ENCODE results near the gene TRAFD1. TPM values are rescaled to one million over a fixed set of nuclear protein-coding genes. Genes with fewer than 3 reads are reported as not detected.

TRAFD1 gene
- total and polyA plus RNA-seq, 2 donors (not counting 3 experiments of a cell fraction or from before 2014, with no cell fraction given) = 20.3 to 24.9 TPM

- ChIA-PET CTCF (interaction anchor here (1.6 kb wide), 2 partner anchors 15 to 34 kb away, joined by 4 to 7 read pairs; no protein-coding TSS in a partner anchor), POLR2A (interaction anchor here (1.7 kb wide), 1 partner anchor 22 kb away, joined by 7 read pairs; the partner anchor contains the start of gene NAA25)
- Histone ChIP-seq H3K27me3 (ENCODE audit: control insufficient read depth in 2 of 2, insufficient read depth in 2 of 2, low read length in 2 of 2) (no peaks in the 10 kb centered on the region), H3K4me1 (ENCODE audit: control insufficient read depth, extremely low read depth, insufficient read depth, low read length) (peaks cover 13% of the 10 kb centered on the region), H3K9ac (replicated peaks; ENCODE audit: extremely low read depth, insufficient read depth, low read length) (no peak overlapping the region), H3K27ac (ENCODE audit: insufficient read depth, low read depth, low read length) (no peak overlapping the region), H3K4me3 (replicated peaks in 1 of 3; ENCODE audit: insufficient read depth in 1 of 3, low read depth in 1 of 3, low read length in 3 of 3) (no peak overlapping the region), H3K9me3 (replicated peaks; ENCODE audit: control insufficient read depth, insufficient read depth, low read length) (no peaks in the 10 kb centered on the region), H3K36me3 (ENCODE audit: control insufficient read depth in 2 of 2, extremely low read depth in 1 of 2, insufficient read depth in 2 of 2, low read length in 2 of 2) (peaks cover 4 to 9% of the 10 kb centered on the region in 2 experiments), H3K9me1 (replicated peaks; ENCODE audit: control insufficient read depth, extremely low read depth, insufficient read depth, low read length) (no peaks in the 10 kb centered on the region), H3K4me2 (ENCODE audit: insufficient read depth, low read length) (no peak overlapping the region), H4K20me1 (replicated peaks; ENCODE audit: control insufficient read depth, extremely low read depth, insufficient read depth, low read length) (no peaks in the 10 kb centered on the region), H2AFZ (ENCODE audit: low read depth, low read length) (no peak overlapping the region), H3K79me2 (ENCODE audit: control insufficient read depth, insufficient read depth, low read length) (peaks cover 3% of the 10 kb centered on the region)
- intact Hi-C loops (cut with micrococcal nuclease) (no loop called here), dilution Hi-C loops (cut with MboI; ENCODE audit: extremely low pct_ligation_motif_present, low sequenced_read_pairs) (no loop called here)
- TF ChIP-seq MYC (IDR thresholded peaks at IDR 0.05; ENCODE audit: low read depth, low read length) (no peak), POLR2AphosphoS5 (IDR thresholded peaks at IDR 0.05; ENCODE audit: insufficient read depth, low read depth, low read length) (no peak), POLR2A (IDR thresholded peaks at IDR 0.05; ENCODE audit: low read depth, low read length) (no peak), FOS (IDR thresholded peaks at IDR 0.05; ENCODE audit: borderline replicate concordance, insufficient read depth, low read length) (no peak), JUN (IDR thresholded peaks at IDR 0.05; ENCODE audit: borderline replicate concordance, insufficient read depth, insufficient read length, low read depth) (no peak), EZH2 (IDR thresholded peaks at IDR 0.05; ENCODE audit: borderline replicate concordance, low read depth, low read length, severe bottlenecking) (no peak), GATA2 (IDR thresholded peaks at IDR 0.05; ENCODE audit: insufficient read depth, insufficient read length, low read depth, low read length) (no peak)
- TF ChIP-seq, protein P1, sequence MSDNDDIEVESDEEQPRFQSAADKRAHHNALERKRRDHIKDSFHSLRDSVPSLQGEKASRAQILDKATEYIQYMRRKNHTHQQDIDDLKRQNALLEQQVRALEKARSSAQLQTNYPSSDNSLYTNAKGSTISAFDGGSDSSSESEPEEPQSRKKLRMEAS (IDR thresholded peaks at IDR 0.05; ENCODE audit: insufficient read depth, insufficient read length) = no peak
- TF ChIP-seq, protein P2, sequence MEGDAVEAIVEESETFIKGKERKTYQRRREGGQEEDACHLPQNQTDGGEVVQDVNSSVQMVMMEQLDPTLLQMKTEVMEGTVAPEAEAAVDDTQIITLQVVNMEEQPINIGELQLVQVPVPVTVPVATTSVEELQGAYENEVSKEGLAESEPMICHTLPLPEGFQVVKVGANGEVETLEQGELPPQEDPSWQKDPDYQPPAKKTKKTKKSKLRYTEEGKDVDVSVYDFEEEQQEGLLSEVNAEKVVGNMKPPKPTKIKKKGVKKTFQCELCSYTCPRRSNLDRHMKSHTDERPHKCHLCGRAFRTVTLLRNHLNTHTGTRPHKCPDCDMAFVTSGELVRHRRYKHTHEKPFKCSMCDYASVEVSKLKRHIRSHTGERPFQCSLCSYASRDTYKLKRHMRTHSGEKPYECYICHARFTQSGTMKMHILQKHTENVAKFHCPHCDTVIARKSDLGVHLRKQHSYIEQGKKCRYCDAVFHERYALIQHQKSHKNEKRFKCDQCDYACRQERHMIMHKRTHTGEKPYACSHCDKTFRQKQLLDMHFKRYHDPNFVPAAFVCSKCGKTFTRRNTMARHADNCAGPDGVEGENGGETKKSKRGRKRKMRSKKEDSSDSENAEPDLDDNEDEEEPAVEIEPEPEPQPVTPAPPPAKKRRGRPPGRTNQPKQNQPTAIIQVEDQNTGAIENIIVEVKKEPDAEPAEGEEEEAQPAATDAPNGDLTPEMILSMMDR (IDR thresholded peaks at IDR 0.05; ENCODE audit: extremely low read depth in 1 of 2, insufficient read depth in 1 of 2, low read depth in 1 of 2, low read length in 2 of 2) = no peak
- DNase-seq (ENCODE audit: low read depth, low spot score) (no peak), FAIRE-seq (no peak)
- BruUV-seq (replicated peaks) = no TSS peak
Measured at GRCh38 chr12:112131686-112132085, 6.3 kb downstream of the TRAFD1 start.
